Measurements from ENCODE around the gene ACOX2.
A peak's percentile ranks its signal among the peaks of the same experiment; 100 is the strongest.

ACOX2 gene

GRCh38 chr3:58536501-58537411 is at the start of gene ACOX2:
Gene ACOX2, minus strand, starts transcription at chr3:58537190. Its CDS starts 2,084 bp downstream, at chr3:58535106.
- DNase-seq: no peak

GRCh38 chr3:58585994-58586393 is 49.0 kb upstream of the ACOX2 start:
- DNase-seq: no peak

- peak; percentile 83 for DNase-seq
These were observed 48.2 kb upstream of the ACOX2 start for GRCh38 chr3:58585005-58585786.

GRCh38 chr3:58584690-58585004 is 47.7 kb upstream of the ACOX2 start:
- DNase-seq: no peak

- no peak for DNase-seq
These were observed 44.5 kb upstream of the ACOX2 start for GRCh38 chr3:58581328-58582091.

- DNase-seq: no peak
These were observed 43.9 kb upstream of the ACOX2 start for GRCh38 chr3:58580826-58581327.

GRCh38 chr3:58578873-58579272 is 41.9 kb upstream of the ACOX2 start:
- DNase-seq: no peak

- no peak for DNase-seq
These were observed 40.4 kb upstream of the ACOX2 start, which contains the start of gene FAM107A for GRCh38 chr3:58577269-58577821. Gene FAM107A, minus strand, starts transcription at chr3:58577391. Its CDS starts 7,531 bp downstream, at chr3:58569860.

- DNase-seq: no peak
These were observed 39.7 kb upstream of the ACOX2 start for GRCh38 chr3:58576716-58577115.

- no peak for DNase-seq
These were observed 39.1 kb upstream of the ACOX2 start for GRCh38 chr3:58575971-58576652.

- no peak for DNase-seq
These were observed 37.7 kb upstream of the ACOX2 start for GRCh38 chr3:58574682-58575081.

- DNase-seq: no peak
These were observed 37.1 kb upstream of the ACOX2 start for GRCh38 chr3:58574106-58574505.

GRCh38 chr3:58573640-58574039 is 36.6 kb upstream of the ACOX2 start:
- DNase-seq: no peak

- no peak for DNase-seq
These were observed 35.7 kb upstream of the ACOX2 start for GRCh38 chr3:58572634-58573230.

GRCh38 chr3:58572013-58572633 is 35.1 kb upstream of the ACOX2 start:
- DNase-seq: no peak

GRCh38 chr3:58570851-58571250 is 33.9 kb upstream of the ACOX2 start:
- DNase-seq: no peak

GRCh38 chr3:58569287-58570001 is 32.5 kb upstream of the ACOX2 start:
- peak; percentile 43 for DNase-seq

- DNase-seq: peak; percentile 98
These were observed 31.7 kb upstream of the ACOX2 start for GRCh38 chr3:58568572-58569286.

GRCh38 chr3:58567251-58567515 is 30.2 kb upstream of the ACOX2 start:
- DNase-seq: peak; percentile 47

Measured in activated CD8-positive, alpha-beta memory T cell treated with anti-CD3 and anti-CD28 coated beads, Interleukin-2, amount 50 U/mL, for 48 hours (primary cell).